SK-N-SH (cell line): Measurements from ENCODE around the gene SCFD1.

Experiments
- CHD2 ChIP-seq: fragments of 150-350 bp; IDR thresholded peaks from 2 replicates; pipeline ENCODE4 v1.6.1; 2018; ENCODE audit warnings: low read length; ENCODE audit not compliant: partially characterized antibody
- CTCF ChIP-seq: fragments of 200-600 bp; sonication (generic); IDR thresholded peaks from 2 replicates; pipeline ENCODE4 v1.6.1; 2017; ENCODE audit warnings: antibody characterized with exemption, mild to moderate bottlenecking, moderate library complexity
- EP300 ChIP-seq, 2 experiments: IDR thresholded peaks; 2 replicates each; pipeline versions ENCODE4 v1.4.0 to v1.6.1; 2012; ENCODE audit warnings: borderline replicate concordance in 1 of 2, low read depth in 1 of 2, low read length in 1 of 2
- FOXJ3 ChIP-seq: sonication (generic); formaldehyde crosslinking; IDR thresholded peaks from 2 replicates; pipeline ENCODE4 v1.5.1; 2020; ENCODE audit warnings: mild to moderate bottlenecking, missing genetic modification reagents
- MAX ChIP-seq: IDR thresholded peaks from 2 replicates; pipeline ENCODE4 v1.4.0; 2012; ENCODE audit warnings: low read depth
- POLR2AphosphoS5 ChIP-seq: IDR thresholded peaks from 2 replicates; pipeline ENCODE4 v1.6.1; 2012; ENCODE audit warnings: low read depth, low read length
- REST ChIP-seq: IDR thresholded peaks from 2 replicates; pipeline ENCODE4 v1.6.1; 2012; ENCODE audit warnings: mild to moderate bottlenecking, low read depth, low read length, moderate library complexity

GRCh38 chr14:30597504-30597903, 24.6 kb upstream of the SCFD1 start:
- TF ChIP-seq CTCF (no peak), REST (no peak), EP300 (IDR thresholded peaks at IDR 0.05; ENCODE audit: borderline replicate concordance in 1 of 2, low read depth in 1 of 2, low read length in 1 of 2) (no peak), MAX (no peak), CHD2 (no peak), POLR2AphosphoS5 (no peak), FOXJ3 (CRISPR knock-in tag) (no peak)
